Fibroblast of peridontal ligament (primary cell): Measurements from ENCODE around the gene SLC44A4.
A peak's percentile ranks its signal among the peaks of the same experiment; 100 is the strongest.
"Not testable (repeated sequence)": the region's sequence is repeated elsewhere in the genome, so short reads cannot be mapped to it uniquely, and the experiment has no call there.

ENCODE experiments used
- DNase-seq: peaks from one replicate; pipeline ENCODE4 v3.0.0-alpha.2; 2010; ENCODE audit errors: extremely low read depth

SLC44A4 gene

DNA sequence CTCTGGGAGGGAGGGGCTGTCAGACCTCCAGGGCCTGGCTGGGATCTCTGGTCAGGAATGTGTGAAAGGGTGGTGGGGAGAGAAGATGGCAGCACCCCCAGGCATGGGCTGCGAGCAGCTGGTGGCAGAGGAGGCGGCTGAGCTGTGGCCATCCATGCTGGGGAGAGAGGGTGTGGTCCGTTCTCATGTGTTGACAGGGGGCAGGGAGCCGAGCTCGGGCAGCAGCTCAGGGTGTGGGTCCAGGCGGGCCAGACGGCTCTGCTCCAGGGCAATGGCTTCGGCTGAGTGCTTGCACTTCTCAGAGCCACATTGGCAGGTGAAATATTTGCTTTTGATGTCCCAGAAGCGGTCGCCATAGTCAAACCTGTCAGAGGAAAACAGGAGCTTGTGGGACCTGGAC is 1.1 kb upstream of the SLC44A4 start:
- no peak for DNase-seq

DNA sequence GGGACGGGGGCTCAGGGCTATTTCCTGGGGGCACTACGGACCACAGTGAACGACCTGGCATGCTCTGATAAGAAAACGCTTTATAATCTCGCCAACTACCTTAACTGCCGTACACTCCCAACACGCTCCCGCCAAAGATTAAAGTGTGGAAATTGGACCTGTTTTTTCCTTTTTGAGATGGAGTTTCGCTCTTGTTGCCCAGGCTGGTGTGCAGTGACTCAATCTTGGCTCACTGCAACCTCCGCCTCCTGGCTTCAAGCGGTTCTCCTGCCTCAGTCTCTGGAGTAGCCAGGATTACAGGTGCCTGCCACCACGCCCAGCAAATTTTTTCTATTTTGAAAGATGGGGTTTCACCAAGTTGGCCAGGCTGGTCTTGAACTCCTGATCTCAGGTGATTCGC is 346 bp upstream of the SLC44A4 start:
- no peak for DNase-seq

DNA sequence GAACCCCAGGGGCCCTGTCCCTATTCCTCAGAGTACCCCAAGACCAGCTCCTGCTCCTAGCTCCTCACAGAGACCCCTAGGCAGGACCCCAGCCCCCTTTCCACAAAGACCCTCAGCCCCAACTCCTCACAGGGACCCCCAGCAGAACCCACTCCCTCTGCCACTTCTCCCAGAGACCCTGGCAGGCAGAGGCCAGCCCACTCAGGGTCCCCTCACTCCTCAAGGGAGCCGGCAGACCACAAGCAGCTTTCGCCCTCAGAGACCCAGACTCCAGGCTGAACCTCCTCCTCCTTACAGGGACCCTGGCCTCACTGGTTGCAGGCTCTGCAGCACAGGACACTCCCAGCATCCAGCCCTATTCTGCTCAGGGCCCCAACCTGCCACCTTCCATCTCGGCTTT is 575 bp downstream of the SLC44A4 start:
- no peak for DNase-seq

DNA sequence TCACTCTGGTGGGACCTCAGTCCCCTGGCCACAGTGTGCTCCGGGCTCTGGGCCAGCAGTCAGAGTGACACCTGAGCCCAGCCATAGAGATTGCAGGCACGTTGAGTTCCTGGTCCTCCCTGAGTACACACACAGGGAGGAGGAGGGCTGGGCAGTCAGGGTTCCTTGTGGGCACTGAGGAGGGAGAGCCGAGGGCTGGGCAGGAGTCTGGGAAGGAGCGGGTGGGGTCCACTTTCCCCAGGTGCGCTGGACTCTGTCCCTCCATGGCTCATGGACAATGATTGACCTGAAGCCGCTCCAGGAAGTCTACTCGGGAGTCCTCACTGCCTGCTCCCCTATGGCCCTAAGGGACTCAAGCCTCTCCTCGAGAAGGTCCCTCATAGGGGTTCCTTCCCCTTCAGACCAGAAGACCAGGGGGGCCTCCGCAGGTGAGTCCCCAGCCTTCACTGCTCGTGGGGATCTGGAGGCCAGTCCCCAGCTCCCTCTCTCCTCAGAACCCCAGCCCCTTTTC is 1.1 kb downstream of the SLC44A4 start:
- no peak for DNase-seq

DNA sequence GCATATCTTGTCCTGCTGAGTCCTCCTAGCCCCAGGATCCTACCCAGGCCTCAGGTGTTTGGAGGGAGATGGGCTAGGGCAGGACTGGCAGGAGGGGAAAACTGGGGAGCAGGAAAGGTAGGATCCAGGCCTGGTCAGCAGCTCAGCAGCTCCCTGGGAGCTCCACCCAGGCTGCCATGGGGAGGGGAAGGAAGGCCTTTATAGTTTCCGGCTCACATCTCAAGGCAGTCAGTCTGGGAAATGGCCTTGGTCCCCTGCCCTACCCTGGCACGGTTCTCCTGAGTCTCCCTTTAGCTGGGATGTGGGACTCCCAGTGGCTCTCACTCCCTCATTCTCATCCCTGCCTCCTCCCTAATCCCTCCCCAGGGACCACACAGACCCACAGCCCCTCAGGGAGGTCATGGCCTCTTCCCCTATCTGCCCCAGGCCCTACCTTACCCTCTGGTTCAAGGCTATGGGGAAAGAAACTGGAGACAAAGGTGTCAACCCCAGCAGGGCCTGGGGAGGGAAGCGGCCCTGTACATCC is 1.6 kb downstream of the SLC44A4 start:
- no peak for DNase-seq

DNA sequence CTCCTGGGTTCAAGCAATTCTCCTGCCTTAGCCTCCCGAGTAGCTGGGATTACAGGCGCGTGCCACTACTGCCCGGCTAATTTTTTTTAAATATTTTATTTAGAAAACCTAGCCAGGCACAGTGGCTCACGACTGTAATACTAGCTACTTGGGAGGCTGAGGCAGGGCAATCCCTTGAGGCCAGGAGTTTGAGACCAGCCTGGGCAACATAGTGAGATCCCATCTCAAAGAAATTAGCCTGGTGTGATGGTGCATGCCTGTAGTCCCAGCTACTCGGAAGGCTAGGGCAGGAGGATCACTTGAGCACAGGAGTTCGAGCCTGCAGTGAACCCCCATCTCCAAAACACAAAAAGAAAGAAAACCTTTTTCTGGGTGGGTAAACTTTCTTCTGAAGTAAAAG is 2.4 kb downstream of the SLC44A4 start:
- no peak for DNase-seq

DNA sequence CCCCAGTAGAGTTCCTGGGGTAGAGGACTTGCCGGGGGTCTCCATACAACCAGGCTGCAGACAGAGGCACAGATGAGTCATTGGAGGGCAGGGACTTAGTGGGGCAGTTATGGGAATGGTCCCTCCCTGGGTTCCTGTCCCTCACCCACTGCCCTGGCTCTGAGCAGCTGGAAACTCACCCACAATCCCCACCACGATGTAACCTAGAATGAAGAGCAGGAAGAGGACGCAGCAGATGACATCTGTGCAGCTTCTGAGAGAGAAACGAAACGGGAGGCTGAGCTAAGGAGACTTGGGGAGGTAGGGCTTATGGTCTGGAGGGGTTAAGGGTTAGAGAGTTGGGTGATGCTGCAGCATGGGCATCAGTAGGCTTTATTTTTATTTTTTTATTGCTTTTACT is 2.9 kb downstream of the SLC44A4 start:
- DNase-seq = no peak

DNA sequence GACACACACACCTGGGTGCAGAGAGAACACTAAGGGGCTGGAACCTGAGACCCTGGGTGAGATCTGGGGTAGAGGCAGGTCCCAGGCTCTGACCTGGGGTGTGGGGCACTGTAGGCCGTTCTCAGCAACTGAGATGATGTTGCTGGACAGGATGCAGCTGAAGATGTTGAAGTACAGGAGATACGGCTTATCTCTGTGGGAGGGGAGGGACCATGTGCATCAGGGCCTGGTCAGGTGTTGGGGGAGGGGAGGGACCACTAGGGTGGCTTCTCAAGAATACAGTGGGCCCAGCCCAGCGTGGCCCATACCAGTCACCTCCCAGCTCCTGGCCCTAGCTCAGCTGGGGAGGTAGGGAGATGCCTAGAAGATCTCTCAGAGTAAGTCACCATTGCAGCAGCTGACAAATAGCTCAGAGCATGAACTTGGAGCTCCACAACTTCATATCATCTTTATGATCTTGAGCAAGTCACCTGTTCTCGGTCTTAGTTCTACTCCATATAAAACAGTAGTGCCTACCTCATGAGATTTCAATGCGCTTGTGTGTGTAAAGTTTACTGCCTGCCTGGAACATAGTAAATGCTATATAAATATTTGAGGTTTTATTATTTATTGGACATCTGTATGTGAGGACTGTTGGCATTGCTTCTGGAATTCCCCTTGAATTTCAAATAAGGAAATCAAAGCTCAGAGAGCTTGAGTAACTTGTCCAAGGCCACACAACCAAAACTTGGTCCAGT is 3.8 kb downstream of the SLC44A4 start:
- DNase-seq = peak; percentile 12

DNA sequence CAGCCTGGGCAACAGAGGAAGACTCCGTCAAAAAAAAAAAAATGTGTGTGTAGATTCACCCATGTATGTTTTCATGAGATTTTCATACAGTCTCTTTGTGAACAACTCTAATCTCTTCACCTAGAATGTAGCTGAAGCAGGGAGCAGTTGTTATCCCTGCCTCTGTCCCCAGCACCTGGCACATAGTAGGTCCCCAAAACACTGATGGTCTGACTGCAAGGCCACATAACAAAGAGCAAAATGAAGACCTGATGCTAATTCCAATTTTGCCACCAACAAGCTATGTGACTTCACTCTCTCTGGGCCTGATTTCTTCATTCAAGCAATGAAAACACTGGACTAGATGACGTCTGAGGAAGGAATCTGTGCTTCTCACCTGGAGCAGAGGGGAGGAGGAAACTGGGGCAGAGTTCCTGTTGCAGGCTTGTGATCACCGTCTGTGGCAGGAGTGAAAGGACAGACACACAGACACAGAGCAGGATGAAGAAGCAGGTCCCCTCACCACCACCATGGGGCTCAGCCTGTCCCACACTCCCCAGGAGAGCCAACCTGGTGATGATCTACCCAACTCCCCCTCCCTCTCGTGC is 4.6 kb downstream of the SLC44A4 start:
- DNase-seq = no peak

DNA sequence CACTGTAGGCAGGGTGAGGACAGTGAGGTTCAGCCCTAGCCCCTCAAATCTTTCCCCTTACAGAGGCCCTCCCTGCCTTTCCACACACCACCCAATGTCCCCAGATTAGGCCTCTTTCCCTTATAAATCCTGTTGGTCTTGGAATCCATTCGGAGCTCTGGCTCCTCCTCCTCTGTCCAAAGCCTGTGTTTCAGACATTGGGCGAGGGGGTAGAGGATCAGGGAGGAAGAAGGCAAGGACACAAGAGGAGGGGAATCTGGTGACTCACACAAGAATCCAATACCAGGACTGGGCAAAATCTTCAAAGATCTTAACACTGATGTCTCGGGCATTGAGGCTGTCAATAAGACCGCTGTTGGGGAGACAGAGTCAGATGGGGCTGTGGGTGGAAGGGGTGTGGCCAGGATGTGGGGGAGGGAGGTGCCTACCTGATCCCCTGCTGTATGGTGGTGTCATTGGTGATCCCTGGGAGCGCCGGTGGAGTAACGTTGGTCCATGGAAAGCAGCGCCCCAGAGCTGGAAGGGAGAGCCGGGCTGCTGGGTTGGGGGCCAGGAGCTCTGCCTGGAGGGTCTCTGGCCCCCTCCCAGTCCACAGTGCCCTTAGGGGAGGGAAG is 7.6 kb downstream of the SLC44A4 start:
- peak; percentile 31 for DNase-seq

DNA sequence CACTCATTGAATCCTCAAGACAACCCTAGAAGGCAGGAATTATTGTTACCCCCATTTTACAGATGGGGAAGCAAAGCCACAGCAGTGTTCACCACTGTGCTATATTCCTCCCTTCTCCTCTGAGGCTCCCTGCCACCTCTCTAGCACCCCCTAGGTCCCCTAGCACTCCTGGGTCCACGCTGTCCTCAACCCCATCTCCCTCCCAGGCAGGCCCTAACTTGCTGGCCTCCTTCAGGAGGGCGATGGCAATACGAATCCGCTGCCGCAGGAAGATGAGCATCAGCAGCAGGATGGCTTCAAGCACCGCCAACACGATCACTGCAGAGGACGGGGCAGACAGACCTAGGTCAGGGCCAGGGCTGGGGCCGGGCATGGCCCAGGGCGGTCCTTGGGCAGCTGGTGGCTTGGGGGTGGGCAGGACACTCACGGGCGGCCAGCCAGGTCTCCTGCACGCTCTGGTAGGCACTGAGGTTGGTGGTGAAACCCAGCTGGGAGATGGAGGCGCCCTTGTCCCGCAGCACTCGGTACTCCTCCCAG is 8.3 kb downstream of the SLC44A4 start:
- DNase-seq = no peak

DNA sequence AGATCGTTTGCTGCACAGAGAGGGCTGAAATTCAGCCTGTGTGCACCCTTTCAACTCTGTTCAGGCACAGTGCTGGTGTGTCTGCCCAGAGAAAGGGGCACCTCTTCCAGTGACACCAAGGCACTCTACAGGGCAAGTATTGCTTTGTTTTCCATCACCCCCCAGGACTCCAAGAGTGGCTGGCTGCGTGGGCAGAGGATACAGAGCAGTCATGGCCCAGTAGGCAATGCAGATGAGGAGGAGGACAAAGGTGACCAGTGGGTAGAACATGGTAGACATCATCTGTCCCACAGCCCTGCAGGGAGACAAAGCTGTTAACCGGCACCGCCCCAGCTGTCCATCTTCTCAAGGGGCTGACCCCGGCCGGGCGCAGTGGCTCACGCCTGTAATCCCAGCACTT is 9.5 kb downstream of the SLC44A4 start:
- DNase-seq = no peak

DNA sequence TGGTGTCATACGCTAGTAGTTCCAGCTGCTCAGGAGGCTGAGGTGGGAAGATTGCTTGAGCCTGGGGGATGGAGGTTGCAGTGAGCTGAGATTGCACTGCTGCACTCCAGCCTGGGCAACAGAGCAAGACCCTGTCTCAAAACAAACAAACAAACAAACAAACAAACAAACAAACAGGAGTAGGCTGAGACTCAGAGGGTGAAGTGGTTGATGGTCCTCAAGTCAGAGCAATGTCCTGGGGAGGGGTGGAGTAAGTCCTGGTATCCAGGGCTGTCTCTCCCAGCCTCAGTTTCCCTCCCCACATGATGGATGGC is 10.2 kb downstream of the SLC44A4 start:
- DNase-seq = not testable (repeated sequence)

DNA sequence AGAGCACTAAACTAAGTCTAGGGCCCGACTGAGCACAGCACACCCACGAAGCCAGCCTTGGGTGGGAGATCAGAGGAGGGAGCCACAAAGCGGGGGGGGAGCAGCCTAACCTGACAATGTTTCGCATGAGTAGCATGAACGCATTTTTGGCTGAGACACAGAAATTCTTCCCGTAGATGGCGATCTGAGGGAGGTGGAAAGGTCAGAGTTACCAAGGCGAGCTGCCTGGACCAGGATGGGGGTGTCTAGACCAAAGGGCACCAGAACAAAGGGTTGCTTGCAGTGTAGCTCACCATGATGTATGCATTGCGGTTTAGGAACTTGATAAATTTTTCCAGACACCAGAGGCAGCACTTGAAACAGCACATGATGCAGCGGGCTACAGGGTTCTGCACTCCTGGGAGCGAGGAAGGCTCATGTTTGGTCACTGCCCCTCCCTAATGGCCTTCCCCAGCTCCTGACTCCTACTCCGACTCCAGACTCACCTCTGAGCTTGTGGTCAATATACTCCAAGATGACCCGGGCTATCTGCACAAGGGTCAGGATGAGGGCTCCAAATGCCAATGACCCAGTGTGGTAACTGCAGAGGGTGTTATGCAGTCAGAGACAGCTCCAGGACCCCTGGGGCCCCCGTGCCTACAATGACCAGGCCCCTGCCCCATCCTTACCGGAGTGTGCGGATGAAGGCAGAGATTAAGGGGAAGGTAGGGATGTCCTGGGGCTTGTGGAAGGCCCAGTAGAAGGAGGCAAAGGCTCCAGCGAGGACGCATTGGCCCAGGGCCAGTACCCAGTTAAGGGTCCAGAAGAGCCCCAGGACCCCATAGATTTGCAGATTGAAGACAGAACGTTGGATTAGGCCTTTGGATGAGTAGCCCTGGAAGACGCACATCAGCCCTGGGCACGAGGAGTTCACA is 13.3 kb downstream of the SLC44A4 start:
- DNase-seq = no peak

DNA sequence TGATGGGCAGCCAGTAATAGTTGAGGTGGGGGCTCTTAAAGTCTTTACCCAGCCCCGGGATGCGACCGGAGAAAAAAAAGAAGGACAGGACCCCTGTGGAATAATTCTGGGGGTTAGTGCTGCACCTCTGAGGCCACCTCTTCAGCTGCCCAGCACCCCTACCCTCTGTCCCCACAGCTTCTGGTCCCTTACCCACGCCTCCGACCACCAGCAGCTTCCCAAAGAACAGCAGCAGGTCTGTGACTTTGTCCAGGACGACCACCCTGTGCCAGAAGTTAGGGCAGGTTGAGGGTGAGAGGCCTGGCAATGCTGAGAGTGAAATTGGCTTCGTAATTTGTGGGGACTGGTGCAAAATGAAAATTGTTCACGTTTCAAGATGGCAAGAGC is 14.0 kb downstream of the SLC44A4 start:
- no peak for DNase-seq

DNA sequence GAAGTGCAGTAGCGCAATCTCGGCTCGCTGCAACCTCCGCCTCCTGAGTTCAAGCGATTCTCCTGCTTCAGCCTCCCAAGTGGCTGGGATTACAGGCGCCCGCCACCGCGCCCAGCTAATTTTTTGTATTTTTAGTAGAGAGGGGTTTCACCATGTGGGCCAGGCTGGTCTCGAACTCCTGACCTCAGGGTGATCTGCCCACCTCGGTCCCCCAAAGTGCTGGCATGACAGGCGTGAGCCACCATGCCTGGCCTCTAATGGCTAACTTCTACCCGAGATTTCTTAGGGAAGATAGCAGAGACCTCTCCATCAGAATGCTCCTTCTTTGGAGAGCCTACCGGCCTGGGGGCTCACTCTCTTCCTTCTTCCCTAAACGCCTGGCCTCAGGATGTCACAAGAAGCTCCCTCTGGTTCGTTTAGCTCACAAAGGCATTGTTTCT is 14.7 kb downstream of the SLC44A4 start:
- not testable (repeated sequence) for DNase-seq

DNA sequence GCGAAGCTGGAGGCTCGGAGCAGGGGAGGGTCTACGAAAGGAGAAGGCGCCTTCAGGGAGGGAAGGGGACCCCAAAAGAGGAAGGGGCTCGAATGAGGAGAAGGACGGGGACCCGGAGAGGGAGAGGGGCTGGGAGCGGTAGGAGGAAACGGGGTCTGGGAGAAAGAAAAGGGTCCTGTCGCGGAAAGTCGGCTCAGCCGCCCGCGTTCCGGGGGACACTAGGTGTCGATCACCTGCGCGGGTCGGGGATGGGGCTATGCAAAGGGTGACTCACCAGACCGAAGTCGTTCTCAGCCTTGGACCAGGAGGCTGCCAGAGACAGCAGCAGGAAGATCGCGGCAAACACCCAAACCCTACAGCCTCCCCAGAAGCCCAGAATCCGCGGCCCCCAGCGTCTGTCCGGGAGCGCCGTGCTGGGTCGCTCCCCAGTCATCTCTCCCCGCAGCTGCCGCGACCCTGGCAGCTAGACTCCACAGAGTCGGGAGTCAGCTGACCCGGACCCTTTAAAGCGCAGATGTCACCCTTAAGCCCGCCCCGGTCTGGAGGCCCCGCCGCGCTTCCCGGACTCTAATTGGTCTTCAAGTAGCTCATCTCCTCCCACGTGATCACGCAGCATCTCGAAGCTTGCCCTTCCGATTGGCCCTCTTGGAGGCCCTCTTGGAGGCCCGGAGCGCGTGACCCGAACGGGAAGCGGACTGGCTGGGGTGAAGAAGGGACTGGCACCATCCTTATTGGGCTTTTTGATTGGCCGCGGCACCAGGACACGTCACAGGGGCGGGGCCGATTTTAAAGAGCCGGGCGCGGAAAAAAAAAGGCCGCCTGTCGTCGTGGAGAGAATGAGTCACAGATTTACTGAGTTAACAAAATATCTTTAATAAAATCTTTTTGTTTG is 16.2 kb downstream of the SLC44A4 start, which contains the start of gene NEU1:
Gene NEU1 (minus strand): TSS at position 478 of the 892 bp plus-strand sequence. CDS start 45 bp downstream, at position 433.
- peak; percentile 100 for DNase-seq

DNA sequence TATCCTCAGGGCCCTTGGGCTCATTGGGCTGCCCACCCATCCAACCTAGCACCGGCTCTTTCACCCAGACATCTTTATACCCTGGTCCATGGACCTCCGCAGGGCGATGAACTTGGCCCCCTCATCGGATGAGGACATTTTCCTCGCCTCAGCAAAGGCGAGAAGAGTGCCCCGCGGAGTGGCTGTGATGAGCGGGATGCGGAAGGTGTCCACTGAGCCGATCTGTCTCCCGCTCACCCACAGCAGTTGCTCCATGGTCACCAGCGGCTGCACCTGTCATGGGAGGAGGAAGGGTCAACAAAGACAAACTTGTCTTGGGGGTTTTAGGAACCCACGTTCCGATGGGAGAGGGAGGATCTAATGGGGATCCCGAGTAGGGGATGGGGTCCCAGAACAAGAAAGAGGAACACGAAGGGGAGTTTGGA is 16.9 kb downstream of the SLC44A4 start:
- no peak for DNase-seq

DNA sequence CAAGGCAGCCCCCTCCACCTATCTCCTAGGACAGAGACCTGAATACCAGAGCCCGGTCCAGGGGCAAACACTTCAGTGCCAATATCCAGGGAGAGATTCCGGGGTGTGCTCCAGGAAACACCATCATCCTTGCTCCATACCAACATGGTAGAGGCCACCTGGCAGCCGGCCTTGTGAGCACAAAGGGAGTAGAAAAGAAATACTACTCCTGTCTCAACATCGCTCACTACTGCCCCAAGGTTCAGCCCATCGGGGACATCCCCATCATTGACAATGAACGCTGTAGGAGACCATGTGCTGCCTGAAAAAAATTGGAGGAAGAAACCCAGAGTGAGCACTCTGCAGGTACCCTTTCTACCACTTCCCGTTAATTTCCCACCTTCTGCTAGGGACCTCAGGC is 17.6 kb downstream of the SLC44A4 start:
- DNase-seq = no peak

DNA sequence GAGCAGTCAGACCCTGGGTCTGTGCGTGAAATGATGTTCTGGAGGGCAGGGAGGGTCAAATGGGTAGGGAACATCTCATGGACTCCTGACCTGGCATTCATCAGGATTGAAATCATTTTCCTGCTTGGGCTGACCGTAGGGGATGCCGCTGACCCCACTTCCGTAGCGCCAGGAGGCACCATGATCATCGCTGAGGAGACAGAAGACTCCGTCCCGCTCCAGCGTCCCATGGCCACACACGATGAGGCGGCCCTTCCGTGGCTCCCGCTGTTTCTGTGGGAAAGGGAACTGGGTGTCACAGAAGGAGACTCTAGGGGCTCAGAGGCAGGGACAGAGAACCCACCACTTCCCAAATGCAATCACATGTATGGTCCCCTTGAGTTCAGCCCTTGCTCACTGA is 18.4 kb downstream of the SLC44A4 start:
- no peak for DNase-seq
